CD4-positive, alpha-beta T cell treated with Interferon alpha-2 for 1 hour (primary cell): ENCODE results near the gene CST7.
A peak's percentile ranks its signal among the peaks of the same experiment; 100 is the strongest.
"Not testable (repeated sequence)": the region's sequence is repeated elsewhere in the genome, so short reads cannot be mapped to it uniquely, and the experiment has no call there.

ENCODE experiments used
- DNase-seq, 2 donors: peaks; one replicate each; pipeline ENCODE4 v3.0.0-alpha.2; 2020 to 2022

The CST7 gene

GRCh38 chr20:24929867-24930723 lies 19.0 kb upstream of the CST7 start:
- peak in 1 of 2 donors; percentile 54 for DNase-seq

- not testable (repeated sequence) for DNase-seq
Measured at GRCh38 chr20:24930724-24931688, 18.1 kb upstream of the CST7 start.

GRCh38 chr20:24931893-24932292 lies 17.2 kb upstream of the CST7 start:
- DNase-seq = peak in 1 of 2 donors; percentile 33

GRCh38 chr20:24933266-24933908 lies 15.7 kb upstream of the CST7 start:
- no peak for DNase-seq

- DNase-seq = no peak
Measured at GRCh38 chr20:24934101-24934661, 14.9 kb upstream of the CST7 start.

GRCh38 chr20:24934716-24935115 lies 14.4 kb upstream of the CST7 start:
- no peak for DNase-seq

GRCh38 chr20:24935140-24935539 lies 13.9 kb upstream of the CST7 start:
- no peak for DNase-seq

GRCh38 chr20:24935766-24936525 lies 13.1 kb upstream of the CST7 start:
- DNase-seq = no peak

GRCh38 chr20:24936526-24937407 lies 12.3 kb upstream of the CST7 start:
- DNase-seq = no peak

- DNase-seq = no peak
Measured at GRCh38 chr20:24937579-24937978, 11.5 kb upstream of the CST7 start.

GRCh38 chr20:24938498-24938897 lies 10.6 kb upstream of the CST7 start:
- DNase-seq = no peak

GRCh38 chr20:24939036-24939435 lies 10.0 kb upstream of the CST7 start:
- no peak for DNase-seq

- DNase-seq = no peak
Measured at GRCh38 chr20:24942679-24943078, 6.4 kb upstream of the CST7 start.

- DNase-seq = no peak
Measured at GRCh38 chr20:24943196-24943595, 5.9 kb upstream of the CST7 start.

GRCh38 chr20:24943731-24944130 lies 5.3 kb upstream of the CST7 start:
- DNase-seq = no peak

GRCh38 chr20:24946376-24946775 lies 2.7 kb upstream of the CST7 start:
- not testable (repeated sequence) for DNase-seq

- DNase-seq = not testable (repeated sequence)
Measured at GRCh38 chr20:24948396-24948938, 602 bp upstream of the CST7 start.

- DNase-seq = no peak
Measured at GRCh38 chr20:24949756-24950127, 673 bp downstream of the CST7 start.

GRCh38 chr20:24950128-24950835 lies 1.2 kb downstream of the CST7 start:
- no peak for DNase-seq
